Adipocyte (in vitro differentiated cells): Measurements from ENCODE around the gene KLF8.
"Not testable (repeated sequence)": the region's sequence is repeated elsewhere in the genome, so short reads cannot be mapped to it uniquely, and the experiment has no call there.

ENCODE experiments used
- DNase-seq: peaks from one replicate; pipeline ENCODE4 v3.0.0-alpha.2; 2015; ENCODE audit warnings: low read depth
- H3K27me3 ChIP-seq: replicated peaks from 2 replicates; pipeline ENCODE4 v1.7.0; 2013; ENCODE audit warnings: mild to moderate bottlenecking, low read length, moderate library complexity; ENCODE audit not compliant: control insufficient read depth, insufficient read depth
- H3K36me3 ChIP-seq: 2 replicates; pipeline ENCODE4 v1.7.0; 2013; ENCODE audit warnings: low read length, mild to moderate bottlenecking, moderate library complexity; ENCODE audit not compliant: control insufficient read depth, insufficient read depth, severe bottlenecking
- H3K4me1 ChIP-seq: 2 replicates; pipeline ENCODE4 v1.7.0; 2013; ENCODE audit warnings: mild to moderate bottlenecking, low read length, moderate library complexity; ENCODE audit not compliant: control insufficient read depth, insufficient read depth
- H3K4me3 ChIP-seq: 2 replicates; pipeline ENCODE4 v1.7.0; 2013; ENCODE audit warnings: mild to moderate bottlenecking, low read length, moderate library complexity
- H3K9ac ChIP-seq: 2 replicates; pipeline ENCODE4 v1.7.0; 2013; ENCODE audit warnings: mild to moderate bottlenecking, low read length, moderate library complexity
- H3K9me3 ChIP-seq: 2 replicates; pipeline ENCODE4 v1.7.0; 2013; ENCODE audit warnings: mild to moderate bottlenecking, low read length, moderate library complexity; ENCODE audit not compliant: control insufficient read depth

Gene KLF8

GRCh38 chrX:56232221-56233082, at the start of gene KLF8:
TSS of gene KLF8 (plus strand) at chrX:56232356. CDS start at chrX:56233335, 979 bp downstream.
- Histone ChIP-seq H3K36me3 (no peaks in the 10 kb centered on the region), H3K27me3 (peaks cover 5% of the 10 kb centered on the region), H3K9ac (peak within 1 kb of the TSS; percentile 72), H3K4me3 (peak within 1 kb of the TSS; percentile 79), H3K4me1 (peaks cover 20% of the 10 kb centered on the region), H3K9me3 (no peaks in the 10 kb centered on the region)
- DNase-seq = no peak

DNA sequence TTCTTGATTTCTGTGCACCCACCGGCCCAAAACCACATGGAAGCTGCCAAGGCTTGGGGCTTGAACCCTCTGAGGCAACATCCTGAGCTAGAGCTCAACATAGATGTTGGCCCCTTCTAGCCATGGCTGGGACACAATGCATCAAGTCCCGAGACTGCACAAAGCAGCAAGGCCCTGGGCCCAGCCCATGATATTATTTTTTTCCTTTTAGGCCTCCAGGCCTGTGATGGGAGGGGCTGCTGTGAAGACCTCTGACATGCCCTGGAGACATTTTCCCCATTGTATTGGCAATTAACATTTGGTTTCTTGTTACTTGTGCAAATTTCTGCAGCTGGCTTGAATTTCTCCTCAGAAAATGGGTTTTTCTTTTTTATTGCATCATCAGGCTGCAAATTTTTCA, 25.2 kb upstream of the KLF8 start:
- H3K9me3 ChIP-seq = peaks cover 19% of the 10 kb centered on the region
- H3K36me3 ChIP-seq, H3K4me1 ChIP-seq, H3K4me3 ChIP-seq, H3K9ac ChIP-seq, H3K27me3 ChIP-seq, DNase-seq: not testable (repeated sequence)

DNA sequence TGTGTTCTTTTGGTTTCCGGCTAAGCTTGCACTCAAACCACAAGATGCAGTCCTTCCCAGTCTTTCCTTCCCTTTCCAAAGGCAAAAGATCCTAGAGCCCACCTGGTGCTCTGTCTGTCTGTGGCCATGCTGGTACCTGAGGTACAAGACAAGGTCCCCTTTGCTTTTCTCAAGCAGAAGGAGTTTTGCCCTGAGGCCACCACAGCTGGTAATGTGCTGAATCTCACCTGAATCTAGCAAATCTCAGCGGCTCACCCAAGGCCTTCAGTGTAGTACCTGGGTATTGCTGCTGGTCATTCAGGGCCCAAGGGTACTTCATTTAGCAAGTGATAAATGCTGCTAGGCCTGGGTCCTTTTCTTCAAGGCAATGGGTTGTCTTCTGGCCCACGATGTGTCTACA, 20.5 kb upstream of the KLF8 start:
- no peak overlapping the region for H3K9ac ChIP-seq
- no peaks in the 10 kb centered on the region for H3K4me1 ChIP-seq
- H3K9me3 ChIP-seq = peaks cover 4% of the 10 kb centered on the region
- DNase-seq = no peak
- H3K4me3 ChIP-seq = no peak overlapping the region
- H3K36me3 ChIP-seq = no peaks in the 10 kb centered on the region
- H3K27me3 ChIP-seq = peaks cover 4% of the 10 kb centered on the region

- peaks cover 6% of the 10 kb centered on the region for H3K27me3 ChIP-seq
- no peaks in the 10 kb centered on the region for H3K36me3 ChIP-seq
- H3K4me1 ChIP-seq = no peaks in the 10 kb centered on the region
- H3K9ac ChIP-seq = no peak overlapping the region
- no peak overlapping the region for H3K4me3 ChIP-seq
- DNase-seq = no peak
- no peaks in the 10 kb centered on the region for H3K9me3 ChIP-seq
Observed at GRCh38 chrX:56216332-56216731, 15.8 kb upstream of the KLF8 start.

DNA sequence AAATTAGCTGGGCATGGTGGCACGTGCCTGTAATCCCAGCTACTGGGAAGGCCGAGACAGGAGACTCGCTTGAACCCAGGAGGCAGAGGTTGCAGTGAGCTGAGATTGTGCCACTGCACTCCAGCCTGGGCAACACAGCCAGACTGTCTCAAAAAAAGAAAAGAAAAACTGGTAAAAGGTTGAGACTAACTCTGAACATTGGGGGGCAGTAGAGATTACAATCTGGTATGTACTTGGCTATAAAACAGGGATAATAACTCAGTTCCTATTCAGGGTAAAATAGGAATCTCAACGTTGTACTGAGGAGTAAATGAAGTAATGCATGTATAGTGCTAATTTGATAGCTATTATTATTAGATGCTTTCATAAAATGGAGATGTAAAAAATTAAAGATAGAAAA, 12.5 kb upstream of the KLF8 start:
- peaks cover 2% of the 10 kb centered on the region for H3K27me3 ChIP-seq
- peaks cover 2% of the 10 kb centered on the region for H3K4me1 ChIP-seq
- H3K9me3 ChIP-seq = no peaks in the 10 kb centered on the region
- H3K4me3 ChIP-seq = no peak overlapping the region
- no peaks in the 10 kb centered on the region for H3K36me3 ChIP-seq
- no peak overlapping the region for H3K9ac ChIP-seq
- DNase-seq = peak; percentile 3

- Histone ChIP-seq H3K9me3 (no peaks in the 10 kb centered on the region), H3K36me3 (no peaks in the 10 kb centered on the region), H3K4me1 (peaks cover 2% of the 10 kb centered on the region), H3K4me3 (no peak overlapping the region), H3K9ac (no peak overlapping the region), H3K27me3 (peaks cover 7% of the 10 kb centered on the region)
- DNase-seq = no peak
Observed at GRCh38 chrX:56221101-56221500, 11.1 kb upstream of the KLF8 start.

GRCh38 chrX:56222473-56223000, 9.6 kb upstream of the KLF8 start:
- H3K36me3 ChIP-seq = no peaks in the 10 kb centered on the region
- peaks cover 11% of the 10 kb centered on the region for H3K27me3 ChIP-seq
- H3K9me3 ChIP-seq = no peaks in the 10 kb centered on the region
- no peak overlapping the region for H3K4me3 ChIP-seq
- no peak overlapping the region for H3K9ac ChIP-seq
- DNase-seq = no peak
- peaks cover 2% of the 10 kb centered on the region for H3K4me1 ChIP-seq

DNA sequence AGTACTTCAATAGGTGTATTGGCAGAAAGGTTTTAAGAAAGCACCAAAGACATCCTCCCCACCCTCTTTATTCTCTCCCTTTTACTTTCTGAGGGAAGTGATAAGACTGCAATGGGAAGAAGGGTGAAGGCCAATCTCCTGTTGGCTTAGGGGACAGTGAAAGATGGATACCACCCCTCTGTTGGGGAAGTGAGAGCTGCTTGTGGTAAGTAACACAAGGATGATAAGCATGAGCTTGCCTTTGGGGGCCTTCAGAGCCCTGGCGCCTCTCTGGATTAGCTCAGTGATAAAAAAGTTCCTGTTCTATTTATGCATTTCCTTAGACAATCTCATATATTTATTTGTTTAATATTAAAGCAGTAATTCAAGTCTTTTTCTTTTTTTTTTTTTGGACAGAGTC, 5.2 kb upstream of the KLF8 start:
- no peak overlapping the region for H3K9ac ChIP-seq
- H3K4me1 ChIP-seq = peaks cover 13% of the 10 kb centered on the region
- no peak overlapping the region for H3K4me3 ChIP-seq
- peaks cover 16% of the 10 kb centered on the region for H3K27me3 ChIP-seq
- H3K36me3 ChIP-seq = no peaks in the 10 kb centered on the region
- DNase-seq = no peak
- no peaks in the 10 kb centered on the region for H3K9me3 ChIP-seq

DNA sequence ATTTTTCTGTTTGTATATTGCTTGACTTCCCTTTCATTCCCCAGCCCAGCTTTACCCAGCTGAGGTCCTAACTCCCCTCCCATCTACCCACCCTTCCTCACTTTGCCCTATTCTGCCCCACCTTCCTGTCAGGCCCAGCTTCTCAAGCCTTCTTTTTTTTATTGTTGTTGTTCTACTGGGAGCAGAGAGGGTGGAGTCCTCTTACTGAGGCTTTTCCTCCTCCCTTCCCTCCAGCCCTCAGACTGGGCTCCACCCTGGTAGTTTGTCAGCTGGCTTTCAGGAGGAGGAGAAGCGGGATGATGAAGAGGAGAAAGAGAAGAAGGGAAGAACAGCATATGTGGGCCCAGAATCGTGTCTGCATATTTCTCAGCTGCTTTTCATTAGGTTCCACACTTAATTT, 3.2 kb upstream of the KLF8 start:
- Histone ChIP-seq H3K9ac (peak overlapping the region; percentile 25), H3K27me3 (peaks cover 16% of the 10 kb centered on the region), H3K36me3 (no peaks in the 10 kb centered on the region), H3K4me3 (no peak overlapping the region), H3K4me1 (peaks cover 16% of the 10 kb centered on the region), H3K9me3 (no peaks in the 10 kb centered on the region)
- DNase-seq = no peak

DNA sequence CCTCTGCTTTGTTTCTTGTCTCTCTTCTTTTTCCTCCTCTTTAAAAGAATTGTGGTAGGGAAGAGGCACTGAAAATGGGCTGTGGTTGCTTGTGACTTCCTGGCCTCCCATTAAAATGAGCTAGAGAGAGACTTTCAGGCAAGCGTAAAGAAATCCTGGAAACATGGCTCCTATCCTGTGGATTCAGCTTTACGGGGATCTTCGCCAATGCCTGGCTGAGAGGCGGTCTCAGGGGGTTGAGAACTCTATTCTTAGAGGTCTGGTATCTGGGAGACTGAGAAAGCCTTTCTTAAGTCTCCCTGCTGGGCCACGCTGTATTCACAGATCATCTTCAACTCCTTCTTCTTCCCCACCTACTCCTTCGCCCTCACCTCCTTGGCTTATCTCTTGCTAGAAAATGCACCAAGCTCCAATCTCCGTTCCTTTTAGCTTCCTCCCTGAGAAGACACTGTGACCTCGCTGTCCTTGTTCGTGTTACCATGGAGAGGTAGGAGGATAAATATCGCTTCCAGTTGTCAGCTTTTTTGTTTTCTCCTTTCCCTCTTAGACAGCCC, 542 bp upstream of the KLF8 start:
- H3K27me3 ChIP-seq = peaks cover 9% of the 10 kb centered on the region
- H3K36me3 ChIP-seq = no peaks in the 10 kb centered on the region
- peaks cover 20% of the 10 kb centered on the region for H3K4me1 ChIP-seq
- H3K9ac ChIP-seq = no peak overlapping the region
- H3K4me3 ChIP-seq = peak overlapping the region; percentile 70
- DNase-seq = no peak
- no peaks in the 10 kb centered on the region for H3K9me3 ChIP-seq

DNA sequence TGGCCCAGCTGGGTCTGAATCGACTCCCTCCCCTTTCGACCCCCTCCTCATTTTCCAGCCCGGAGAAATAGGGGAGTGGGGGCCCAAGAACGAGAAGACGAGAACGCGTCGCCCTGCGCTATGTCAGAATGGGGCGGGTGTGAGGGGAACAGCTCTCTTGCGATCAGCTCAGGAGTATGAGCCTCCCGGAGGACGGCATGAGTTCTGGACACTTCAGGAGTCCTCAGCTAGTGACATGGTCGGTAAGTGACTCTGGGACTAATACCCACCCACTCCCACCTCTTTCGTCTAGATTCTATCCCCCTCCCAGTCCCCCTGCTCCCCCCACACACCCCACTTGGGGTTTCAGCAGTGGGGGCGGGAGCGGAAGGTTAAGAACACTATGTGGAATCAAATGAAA, 944 bp downstream of the KLF8 start:
- Histone ChIP-seq H3K9me3 (no peaks in the 10 kb centered on the region), H3K27me3 (peaks cover 5% of the 10 kb centered on the region), H3K36me3 (no peaks in the 10 kb centered on the region), H3K9ac (peak overlapping the region; percentile 72), H3K4me3 (peak overlapping the region; percentile 79), H3K4me1 (peaks cover 20% of the 10 kb centered on the region)
- peak; percentile 0 for DNase-seq
